K562 (cell line): ENCODE measurements around the gene PHLDB1. TPM values are rescaled to one million over a fixed set of nuclear protein-coding genes. Genes with fewer than 3 reads are reported as not detected.
A peak's percentile ranks its signal among the peaks of the same experiment; 100 is the strongest.

Source experiments
- BCOR ChIP-seq: fragments of 450-650 bp; IDR thresholded peaks from 2 replicates; pipeline ENCODE4 v1.6.1; 2016
- CBFB ChIP-seq: sonication (generic); formaldehyde crosslinking; IDR thresholded peaks from 2 replicates; pipeline ENCODE4 v1.4.0; 2020; ENCODE audit warnings: mild to moderate bottlenecking, missing genetic modification reagents
- GATAD2B ChIP-seq: fragments of 450-650 bp; IDR thresholded peaks from 2 replicates; pipeline ENCODE4 v1.6.1; 2017; ENCODE audit warnings: mild to moderate bottlenecking, borderline replicate concordance
- HDAC1 ChIP-seq, 2 experiments: fragments of 450-650 bp; IDR thresholded peaks; 2 replicates each; pipeline ENCODE4 v1.6.1; 2016 to 2017; ENCODE audit warnings: inconsistent platforms in 1 of 2, mild to moderate bottlenecking in 1 of 2, moderate library complexity in 1 of 2
- MYC ChIP-seq, 2 experiments: fragments of 250-450 bp in 1 of 2; sonication (Bioruptor Pico) in 1 of 2; IDR thresholded peaks; 2 replicates each; pipeline versions ENCODE4 v1.5.1 to v1.6.1; 2012 to 2021; ENCODE audit warnings: low read depth in 2 of 2, borderline replicate concordance in 1 of 2, improper control_type of control experiment in 1 of 2, low read length in 1 of 2, mild to moderate bottlenecking in 1 of 2, moderate library complexity in 1 of 2
- NFRKB ChIP-seq: fragments of 450-650 bp; IDR thresholded peaks from 2 replicates; pipeline ENCODE4 v1.6.1; 2016; ENCODE audit warnings: low read depth
- NFXL1 ChIP-seq: fragments of 450-650 bp; formaldehyde crosslinking; IDR thresholded peaks from 2 replicates; pipeline ENCODE4 v1.4.0; 2021; ENCODE audit warnings: mild to moderate bottlenecking
- NKRF ChIP-seq: fragments of 450-650 bp; IDR thresholded peaks from 2 replicates; pipeline ENCODE4 v1.6.1; 2016; ENCODE audit warnings: borderline replicate concordance
- PHTF2 ChIP-seq: fragments of 250-450 bp; sonication (Bioruptor Pico); IDR thresholded peaks from 2 replicates; pipeline ENCODE4 v1.5.0; 2021; ENCODE audit warnings: mild to moderate bottlenecking
- RAD21 ChIP-seq, 2 experiments: fragments of 250-450 bp in 1 of 2; fragments of 450-650 bp in 1 of 2; sonication (Bioruptor Pico) in 1 of 2; formaldehyde crosslinking in 1 of 2; IDR thresholded peaks in 1 of 2; conservative IDR thresholded peaks in 1 of 2; 2 replicates each; pipeline versions ENCODE4 v1.4.0 to v1.8.0; 2020 to 2022; ENCODE audit warnings: mild to moderate bottlenecking in 2 of 2, moderate library complexity in 1 of 2
- RCOR1 ChIP-seq, 2 experiments: IDR thresholded peaks; 2 replicates each; pipeline ENCODE4 v1.6.1; 2012; ENCODE audit warnings: low read depth in 2 of 2, low read length in 2 of 2, borderline replicate concordance in 1 of 2, improper control_type of control experiment in 1 of 2
- SRSF3 ChIP-seq: fragments of 200-400 bp; formaldehyde crosslinking; IDR thresholded peaks from 2 replicates; pipeline ENCODE4 v1.6.1; 2016; ENCODE audit warnings: mild to moderate bottlenecking, low read length, moderate library complexity; ENCODE audit not compliant: insufficient read depth
- ZFP91 ChIP-seq: sonication (generic); formaldehyde crosslinking; IDR thresholded peaks from 2 replicates; pipeline ENCODE4 v1.8.0; 2022; ENCODE audit warnings: mild to moderate bottlenecking, missing genetic modification reagents
- ZMIZ1 ChIP-seq, 2 experiments: fragments of 150-350 bp in 1 of 2; IDR thresholded peaks; 2 replicates each; pipeline ENCODE4 v1.6.1; 2012 to 2016; ENCODE audit warnings: low read depth in 2 of 2, low read length in 2 of 2, mild to moderate bottlenecking in 1 of 2, moderate library complexity in 1 of 2
- ZNF212 ChIP-seq: fragments of 450-650 bp; formaldehyde crosslinking; IDR thresholded peaks from 2 replicates; pipeline ENCODE4 v1.4.0; 2020; ENCODE audit warnings: mild to moderate bottlenecking
- ZNF551 ChIP-seq: fragments of 250-450 bp; sonication (Bioruptor Pico); IDR thresholded peaks from 2 replicates; pipeline ENCODE4 v1.5.0; 2021; ENCODE audit warnings: mild to moderate bottlenecking, moderate library complexity
- ZNF583 ChIP-seq: fragments of 250-450 bp; sonication (Bioruptor Pico); IDR thresholded peaks from 2 replicates; pipeline ENCODE4 v1.4.0; 2020
- polyA plus RNA-seq, 8 experiments: library from polyadenylated mRNA; depleted of rRNA in 4 of 8; stranded (reverse) in 5 of 8; unstranded in 3 of 8; fragments of >200 nt; fragmentation: Nextera tagmentation in 2 of 8; fragmentation: Illumina TruSeq in 1 of 8; extraction: Ambion mirVana in 2 of 8; extraction: Trizol in 1 of 8; gene quantifications; 2 replicates each; pipeline versions ENCODE4 v1.2.1 to v1.2.3, GENCODE V29; 2011 to 2014; ENCODE audit warnings: inconsistent platforms in 1 of 8, missing spikeins in 1 of 8
- total RNA-seq, 7 experiments: library from RNA; depleted of rRNA in 6 of 7; stranded (reverse); fragments of >200 nt in 6 of 7; fragmentation: Illumina TruSeq in 2 of 7; extraction: Trizol in 2 of 7; gene quantifications; 2 replicates each; pipeline versions ENCODE4 v1.2.1 to v1.2.3, GENCODE V29; 2011 to 2021; ENCODE audit warnings: low replicate concordance in 1 of 7

PHLDB1 gene
- total and polyA plus RNA-seq, 9 of the 15 experiments (the other 6 are each of a cell fraction or from before 2014, with no cell fraction given): 2.0 to 28.7 (median 16.2) TPM

GRCh38 chr11:118659314-118659952 is 52.0 kb downstream of the PHLDB1 start (continued):
- TF ChIP-seq NKRF (no peak), BCOR (no peak), PHTF2 (CRISPR knock-in tag) (no peak), HDAC1 (IDR thresholded peaks at IDR 0.05) (no peak), ZNF583 (CRISPR knock-in tag) (no peak), ZMIZ1 (IDR thresholded peaks at IDR 0.05; ENCODE audit: low read depth in 2 of 2, low read length in 2 of 2) (no peak), ZFP91 (CRISPR knock-in tag) (no peak), MYC (IDR thresholded peaks at IDR 0.05; ENCODE audit: low read depth, low read length) (peak; percentile 35; the same call in 1 of the 2 replicates), MYC (CRISPR knock-in tag; IDR thresholded peaks at IDR 0.05; ENCODE audit: borderline replicate concordance, low read depth) (no peak), ZNF212 (CRISPR knock-in tag) (no peak), GATAD2B (peak; percentile 36; the same call in 1 of the 2 replicates), CBFB (CRISPR knock-in tag) (peak; percentile 59; the same call in 1 of the 2 replicates), SRSF3 (no peak), RCOR1 (IDR thresholded peaks at IDR 0.05; ENCODE audit: borderline replicate concordance in 1 of 2, low read depth in 2 of 2, low read length in 2 of 2) (peak in 1 of 2 experiments; percentile 42; a peak in 1 of 4 replicates), NFXL1 (CRISPR knock-in tag) (no peak), NFRKB (no peak), ZNF551 (CRISPR knock-in tag) (no peak), RAD21 (CRISPR knock-in tag; conservative IDR thresholded peaks at IDR 0.05 in 1 of 2, IDR thresholded peaks at IDR 0.05 in 1 of 2) (peak; percentile 86 to 94)
